GM19023 (cell line): Measurements from ENCODE around the gene MRPL14.

Experiments used
- ATAC-seq: cut with Tn5 transposase; IDR thresholded peaks from one replicate; pipeline ENCODE4 v1.9.1; 2021; ENCODE audit warnings: mild to moderate bottlenecking, moderate library complexity; ENCODE audit not compliant: unreplicated experiment

MRPL14 gene

DNA sequence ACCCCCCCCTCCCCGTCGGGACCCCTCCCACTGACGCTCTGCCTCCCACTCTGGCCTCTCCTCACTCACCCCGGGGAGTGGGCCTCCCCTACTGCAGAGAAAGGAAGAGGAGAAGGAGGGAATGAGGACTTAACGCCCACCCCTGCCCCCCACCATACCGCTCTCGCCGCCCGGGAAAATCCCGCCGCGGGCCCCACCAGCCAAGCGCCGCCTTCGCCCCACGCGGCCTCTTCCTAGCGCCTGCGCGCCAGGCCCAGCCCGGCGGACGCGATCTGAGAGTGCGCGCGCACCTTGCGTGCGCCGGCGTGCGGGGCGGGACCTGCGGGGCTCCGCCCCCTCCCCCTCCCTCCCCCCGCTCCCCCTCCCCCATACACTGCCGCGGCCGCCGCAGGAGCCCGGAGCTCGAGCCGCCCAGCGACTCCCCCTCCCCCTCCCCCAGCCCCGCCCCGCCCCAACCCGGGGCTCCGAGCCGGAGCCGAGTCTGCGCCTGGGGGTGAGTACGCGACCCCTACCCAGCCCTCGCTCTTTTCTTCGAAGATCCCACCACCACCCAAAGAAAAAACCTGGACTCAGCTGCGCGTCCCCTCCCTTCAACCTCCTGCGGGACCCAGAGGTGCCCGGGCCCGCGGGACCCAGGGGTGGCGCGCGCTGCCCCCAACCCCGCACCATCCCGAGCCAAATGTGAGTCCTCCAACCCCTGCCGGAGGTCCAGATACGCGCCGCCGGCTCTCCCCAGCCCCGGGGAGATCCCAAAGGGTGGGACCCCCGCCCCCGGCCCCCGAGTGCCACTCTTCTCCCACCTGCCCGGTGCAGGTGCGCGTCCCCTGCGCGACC is at the start of gene MRPL14, which contains the start of gene TMEM63B:
Gene MRPL14 (minus strand): TSS at position 267 of the 834 bp plus-strand sequence. CDS start 10,841 bp downstream, outside the sequence.
Gene TMEM63B (plus strand): TSS at position 369 of the 834 bp plus-strand sequence. CDS start 7,031 bp downstream, outside the sequence.
- ATAC-seq: peak; percentile 77

DNA sequence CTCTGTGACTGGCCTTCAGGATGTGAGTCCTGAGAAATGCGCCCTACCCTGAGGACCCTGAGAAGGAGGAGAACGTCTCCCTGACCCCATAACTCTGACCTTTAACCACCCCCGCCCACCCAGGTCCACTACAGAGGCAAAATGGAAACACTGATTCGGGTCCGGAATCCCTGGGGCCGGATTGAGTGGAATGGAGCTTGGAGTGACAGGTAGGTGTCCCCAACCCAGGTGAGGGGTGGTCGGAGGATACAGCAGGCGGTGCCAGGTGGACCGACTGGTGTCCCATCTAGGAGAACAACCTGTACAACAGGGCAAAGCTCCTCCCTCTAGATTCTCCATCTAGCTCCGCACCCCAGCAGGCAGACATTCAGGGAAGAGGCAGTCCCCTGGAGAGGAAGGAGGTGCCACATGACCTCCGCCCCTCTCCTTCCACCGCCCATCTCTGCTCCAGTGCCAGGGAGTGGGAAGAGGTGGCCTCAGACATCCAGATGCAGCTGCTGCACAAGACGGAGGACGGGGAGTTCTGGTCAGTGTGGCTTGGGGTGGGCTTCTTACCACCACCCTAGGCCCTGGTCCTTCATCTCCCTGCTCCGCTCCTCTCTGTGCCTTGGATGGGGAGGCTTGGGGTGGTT is 49.0 kb upstream of the MRPL14 start:
- ATAC-seq: no peak

DNA sequence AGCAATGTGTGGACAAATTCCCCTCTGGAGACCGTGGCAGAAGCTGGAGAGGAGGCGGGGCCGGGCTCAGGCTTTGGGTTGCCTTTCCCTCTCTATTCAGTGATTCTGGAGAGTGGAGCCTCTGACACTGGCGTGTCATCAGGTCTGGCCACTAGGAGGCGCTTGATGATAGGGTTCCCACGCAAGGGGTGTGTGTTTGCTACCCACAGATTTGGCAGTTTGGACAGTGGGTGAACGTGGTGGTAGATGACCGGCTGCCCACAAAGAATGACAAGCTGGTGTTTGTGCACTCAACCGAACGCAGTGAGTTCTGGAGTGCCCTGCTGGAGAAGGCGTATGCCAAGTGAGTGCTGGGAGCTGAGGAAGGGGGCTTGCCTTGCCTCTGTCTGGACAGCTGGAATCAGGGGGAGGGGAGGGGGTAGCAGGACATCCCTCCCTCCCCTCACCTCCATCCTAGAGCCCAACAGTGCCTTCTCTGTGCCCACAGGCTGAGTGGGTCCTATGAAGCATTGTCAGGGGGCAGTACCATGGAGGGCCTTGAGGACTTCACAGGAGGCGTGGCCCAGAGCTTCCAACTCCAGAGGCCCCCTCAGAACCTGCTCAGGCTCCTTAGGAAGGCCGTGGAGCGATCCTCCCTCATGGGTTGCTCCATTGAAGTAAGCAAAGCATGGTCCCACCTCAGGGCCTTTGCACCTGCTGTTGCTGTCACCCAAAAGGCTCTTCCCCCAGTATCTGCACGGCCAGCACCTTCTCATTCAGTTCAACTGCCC is 45.7 kb upstream of the MRPL14 start:
- peak; percentile 75 for ATAC-seq

DNA sequence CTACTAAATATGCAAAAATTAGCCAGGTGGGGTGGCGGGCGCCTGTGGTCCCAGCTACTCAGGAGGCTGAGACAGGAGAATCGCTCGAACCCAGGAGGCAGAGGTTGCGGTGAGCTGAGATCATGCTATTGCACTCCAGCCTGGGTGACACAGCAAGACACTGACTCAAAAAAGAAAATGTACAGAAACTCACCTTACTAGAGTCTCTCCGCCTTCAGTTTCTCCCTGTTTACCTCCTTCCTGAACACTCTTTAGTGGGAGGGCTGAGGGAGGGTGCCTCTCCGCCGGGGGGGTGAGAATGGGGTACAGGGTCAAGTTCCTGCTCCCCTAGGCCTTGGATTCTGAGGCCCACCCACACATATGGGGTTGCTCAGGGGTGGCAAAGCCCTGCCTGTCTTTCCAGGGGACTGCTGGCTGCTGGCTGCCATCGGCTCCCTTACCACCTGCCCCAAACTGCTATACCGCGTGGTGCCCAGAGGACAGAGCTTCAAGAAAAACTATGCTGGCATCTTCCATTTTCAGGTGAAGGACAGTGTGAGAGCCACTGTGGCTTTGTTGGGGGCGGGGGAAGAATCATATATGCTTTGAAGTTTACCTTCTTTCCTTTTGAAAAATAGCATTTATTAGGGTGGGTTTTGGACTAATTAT is 44.8 kb upstream of the MRPL14 start:
- no peak for ATAC-seq

DNA sequence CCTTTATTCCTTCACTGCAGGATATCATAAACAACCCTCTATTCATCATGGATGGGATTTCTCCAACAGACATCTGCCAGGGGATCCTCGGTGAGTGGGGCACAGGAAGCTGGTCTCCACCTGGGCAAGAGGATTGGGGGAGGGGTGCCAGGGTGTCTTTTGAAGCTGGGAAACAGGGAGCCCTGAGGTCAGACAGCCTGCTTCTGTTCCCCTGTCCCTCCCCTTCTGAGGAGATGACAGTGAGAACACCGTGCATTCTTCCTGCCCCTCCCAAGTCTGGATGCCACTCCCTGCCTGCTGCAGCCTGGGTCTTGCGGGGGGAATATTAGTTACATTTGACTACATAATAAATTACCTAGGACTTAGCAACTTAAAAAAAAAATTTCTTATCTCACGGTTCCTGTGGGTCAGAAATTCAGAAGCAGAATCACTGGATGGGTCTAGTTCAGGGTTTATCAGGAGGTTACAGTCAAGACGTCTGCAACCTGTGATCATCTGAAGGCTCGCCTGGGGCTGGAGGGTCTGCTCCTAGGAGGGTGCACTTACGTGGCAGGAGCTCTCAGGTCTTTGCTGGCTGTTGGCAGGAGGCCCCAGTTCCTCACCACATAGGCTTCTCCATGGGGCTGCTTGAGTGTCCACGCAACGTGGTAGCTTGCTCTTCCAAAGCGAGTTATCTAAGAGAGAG is 42.8 kb upstream of the MRPL14 start:
- ATAC-seq: no peak

DNA sequence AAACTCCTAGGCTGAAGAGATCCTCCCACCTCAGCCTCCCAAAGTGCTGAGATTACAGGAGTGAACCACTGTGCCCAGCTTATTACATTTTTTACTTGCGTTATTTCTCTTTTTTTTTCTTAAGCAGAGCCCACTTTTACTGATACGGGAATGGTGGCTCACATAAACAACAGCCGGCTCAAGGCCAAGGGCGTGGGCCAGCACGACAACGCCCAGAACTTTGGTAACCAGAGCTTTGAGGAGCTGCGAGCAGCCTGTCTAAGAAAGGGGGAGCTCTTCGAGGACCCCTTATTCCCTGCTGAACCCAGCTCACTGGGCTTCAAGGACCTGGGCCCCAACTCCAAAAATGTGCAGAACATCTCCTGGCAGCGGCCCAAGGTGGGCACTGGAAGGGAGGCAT is 41.9 kb upstream of the MRPL14 start:
- ATAC-seq: no peak

DNA sequence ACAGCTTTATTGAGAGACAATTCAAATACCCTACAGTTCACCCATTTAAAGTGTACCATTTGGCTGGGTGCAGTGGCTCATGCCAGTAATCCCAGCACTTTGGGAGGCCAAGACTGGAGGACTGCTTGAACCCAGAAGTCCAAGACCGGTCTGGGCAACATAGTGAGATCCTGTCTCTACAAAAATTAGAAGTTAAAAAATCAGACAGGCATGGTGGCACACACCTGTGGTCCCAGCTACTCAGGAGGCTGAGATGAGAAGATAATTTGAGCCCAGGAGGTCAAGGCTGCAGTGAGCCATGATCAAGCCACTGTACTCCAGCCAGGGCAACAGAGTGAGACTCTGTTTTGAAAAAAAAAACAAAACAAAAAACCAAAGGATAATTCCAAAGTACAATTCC is 40.3 kb upstream of the MRPL14 start:
- ATAC-seq: no peak

DNA sequence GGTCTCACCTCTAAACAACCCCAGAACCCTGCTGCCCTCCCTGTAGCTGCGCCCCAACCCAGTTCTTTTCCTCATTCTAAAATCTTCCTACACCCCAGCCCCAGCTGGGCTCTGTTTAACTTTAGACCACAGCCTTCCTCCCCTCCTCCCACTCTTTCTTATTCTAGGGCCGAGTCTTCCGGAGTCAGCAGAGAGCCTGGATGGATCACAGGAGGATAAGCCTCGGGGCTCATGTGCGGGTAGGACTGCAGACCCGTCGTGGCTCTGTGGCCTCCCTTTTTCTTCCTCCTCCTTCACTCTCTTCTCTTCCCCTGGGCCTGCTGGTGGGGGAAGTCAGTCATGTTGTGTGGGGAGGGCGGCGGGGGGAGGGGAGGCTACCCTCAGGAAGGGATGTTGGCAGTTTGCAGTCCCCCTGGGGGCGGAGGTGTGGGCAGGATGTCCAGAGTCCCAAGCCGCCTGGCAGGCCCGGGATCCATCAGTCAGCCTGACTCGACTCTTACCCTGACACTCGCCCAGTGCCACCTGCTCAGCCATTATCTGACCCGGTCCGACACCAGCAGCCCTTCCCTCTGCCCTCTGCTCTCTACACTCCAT is 39.4 kb upstream of the MRPL14 start:
- no peak for ATAC-seq

DNA sequence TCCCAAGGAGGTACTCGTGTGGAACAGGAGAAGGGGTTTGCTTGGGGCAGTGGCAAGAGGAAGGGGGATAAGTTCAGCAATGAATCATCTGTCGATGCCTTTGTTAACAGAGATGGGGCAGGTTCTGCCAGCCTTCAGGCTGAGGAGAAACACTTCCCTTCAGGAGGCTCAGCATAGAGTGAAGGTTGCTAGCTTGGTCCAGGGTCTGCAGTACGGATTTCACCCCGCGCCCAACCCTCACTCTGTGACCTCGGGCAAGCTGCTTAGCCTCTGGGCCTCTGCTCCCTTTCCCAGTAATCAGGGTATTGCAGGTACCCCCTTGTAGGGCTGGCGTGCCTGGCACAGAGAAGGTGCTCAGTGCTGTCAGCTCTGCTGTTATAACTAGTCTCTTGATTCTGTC is 38.9 kb upstream of the MRPL14 start:
- ATAC-seq: no peak

DNA sequence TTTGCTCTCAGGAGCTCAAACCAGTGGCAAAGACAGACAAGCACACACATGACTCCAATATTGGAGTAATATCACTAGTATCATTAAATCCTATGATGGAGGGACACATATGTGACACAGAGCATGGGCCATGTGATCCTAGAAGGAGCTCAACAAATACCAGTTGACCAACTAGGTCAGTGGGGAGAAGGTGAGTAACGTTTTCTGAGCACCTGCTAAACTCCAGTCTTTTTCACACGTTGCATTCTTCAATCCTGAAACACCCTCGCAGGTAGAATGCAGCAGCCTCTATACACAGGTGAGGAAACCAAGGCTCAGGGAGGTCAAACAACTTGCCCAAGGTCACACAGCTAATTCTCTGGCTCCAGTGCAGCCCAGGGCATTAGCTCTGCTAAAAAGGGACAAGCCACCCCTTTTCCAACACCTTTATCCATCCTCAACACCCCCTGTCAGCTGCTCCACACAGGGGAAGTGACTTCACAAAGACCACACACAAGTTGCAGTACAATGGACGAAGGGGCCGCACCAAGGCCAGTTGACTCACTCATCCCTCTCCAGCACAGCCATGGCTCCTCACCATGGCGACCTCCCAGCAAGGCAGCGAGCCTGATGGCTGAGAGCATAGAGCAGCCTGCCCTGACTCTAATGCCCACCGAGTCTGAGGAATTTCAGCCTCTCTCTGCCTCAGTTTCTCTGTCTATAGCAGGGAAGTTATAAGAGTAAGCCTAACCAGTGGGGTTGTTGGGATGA is 35.8 kb upstream of the MRPL14 start:
- ATAC-seq: no peak

DNA sequence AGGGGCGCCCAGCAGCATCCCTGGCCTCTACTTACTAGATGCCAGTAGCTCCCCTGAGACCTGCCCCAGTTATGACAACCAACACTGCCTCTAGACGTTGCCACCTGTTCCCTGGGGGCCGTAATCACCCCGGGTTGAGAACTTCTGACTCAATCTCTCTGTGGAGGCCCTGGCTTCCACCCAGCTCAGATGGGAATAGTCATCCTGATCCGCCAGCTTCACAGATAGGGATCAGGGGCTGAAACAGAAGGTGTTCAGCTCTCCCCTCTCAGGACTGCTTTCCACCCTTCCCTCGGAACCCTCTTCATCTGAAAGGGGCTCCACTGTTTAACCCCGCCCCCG is 34.7 kb upstream of the MRPL14 start:
- ATAC-seq: no peak

DNA sequence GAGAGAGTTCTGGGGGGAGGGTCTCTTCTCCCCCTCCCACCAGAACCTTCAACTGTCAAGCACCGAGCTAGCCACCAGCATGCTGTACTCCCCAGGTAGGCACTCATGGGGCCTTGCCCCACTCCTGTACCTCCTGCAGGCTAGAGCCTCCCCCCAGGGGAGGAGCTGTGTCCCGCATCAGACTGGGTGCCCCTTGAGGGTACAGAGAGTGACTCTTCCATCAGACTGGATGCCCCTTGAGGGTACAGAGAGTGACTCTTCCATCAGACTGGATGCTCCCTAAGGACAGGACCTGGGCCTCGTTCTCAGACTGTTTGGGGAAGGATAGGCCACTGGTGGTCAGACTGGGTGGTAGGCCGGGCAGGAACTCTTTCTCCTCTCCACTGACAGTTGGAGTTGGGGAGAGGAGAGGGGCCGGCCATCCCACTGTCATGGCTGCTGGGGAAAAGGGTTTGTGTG is 31.5 kb upstream of the MRPL14 start, which contains the start of gene CAPN11:
Gene CAPN11 (plus strand): TSS at position 51 of the 459 bp plus-strand sequence. CDS start 29 bp downstream, at position 80.
- no peak for ATAC-seq

DNA sequence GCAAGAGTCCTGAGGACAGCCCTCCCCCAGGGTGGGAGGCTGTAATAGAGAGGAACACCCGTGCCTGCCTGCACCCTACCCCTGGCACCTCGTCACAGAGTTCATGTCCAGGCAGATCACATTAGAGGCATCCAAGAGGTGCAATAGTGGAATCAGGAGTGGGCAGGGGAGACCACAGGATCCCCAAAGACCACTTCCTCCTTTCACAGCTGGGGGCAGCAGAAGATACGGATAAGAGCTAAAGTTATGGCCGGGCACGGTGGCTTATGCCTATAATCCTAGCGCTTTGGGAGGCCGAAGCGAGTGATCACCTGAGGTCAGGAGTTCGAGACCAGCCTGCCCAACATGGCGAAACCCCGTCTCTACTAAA is 29.9 kb upstream of the MRPL14 start:
- ATAC-seq: no peak

DNA sequence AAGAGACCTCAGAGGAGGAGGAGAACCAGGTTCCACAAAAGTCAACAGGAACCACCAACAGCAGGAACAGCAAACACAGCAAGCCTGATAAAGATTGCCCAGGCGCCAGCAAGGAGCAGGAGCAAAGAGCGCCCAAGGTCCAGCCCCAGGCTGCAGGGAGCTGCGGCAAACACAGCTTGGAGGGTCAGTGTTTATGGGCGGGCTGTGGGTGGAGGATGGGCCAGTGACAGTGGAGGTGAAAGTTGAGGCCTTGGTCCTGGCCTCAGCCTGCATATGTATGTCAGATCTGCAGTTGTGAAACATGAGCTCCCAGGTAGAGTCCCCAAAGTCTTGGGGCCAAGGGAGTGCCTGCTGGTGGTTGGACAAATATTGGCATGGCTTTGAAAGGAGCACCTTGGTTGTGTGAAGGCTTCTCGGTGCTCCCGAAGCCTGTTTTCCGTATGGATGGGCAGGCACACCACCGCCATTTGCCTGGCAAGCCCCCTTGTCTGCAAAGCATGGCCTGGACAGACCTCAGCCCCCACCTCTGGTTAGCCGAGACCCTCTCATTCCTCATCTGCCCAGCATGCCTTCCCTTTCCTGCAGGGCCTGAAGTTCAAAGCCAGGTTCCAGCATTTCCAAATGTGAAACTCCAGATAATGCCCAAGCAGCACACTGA is 29.4 kb upstream of the MRPL14 start:
- no peak for ATAC-seq

DNA sequence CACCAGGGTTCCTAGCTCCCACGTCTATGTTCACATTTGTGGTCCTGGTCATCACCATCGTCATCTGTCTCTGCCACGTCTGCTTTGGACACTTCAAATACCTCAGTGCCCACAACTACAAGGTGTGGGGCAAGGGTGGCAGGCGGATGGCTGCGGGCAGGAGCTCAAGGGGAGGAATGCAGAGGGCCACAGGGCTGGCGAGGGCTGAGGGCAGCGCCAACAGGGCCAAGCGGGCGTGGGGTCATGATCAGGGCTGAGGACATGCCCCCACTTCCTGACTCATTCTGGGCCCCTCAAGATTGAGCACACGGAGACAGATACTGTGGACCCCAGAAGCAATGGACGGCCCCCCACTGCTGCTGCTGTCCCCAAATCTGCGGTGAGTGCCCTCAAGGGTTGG is 26.8 kb upstream of the MRPL14 start:
- ATAC-seq: no peak

DNA sequence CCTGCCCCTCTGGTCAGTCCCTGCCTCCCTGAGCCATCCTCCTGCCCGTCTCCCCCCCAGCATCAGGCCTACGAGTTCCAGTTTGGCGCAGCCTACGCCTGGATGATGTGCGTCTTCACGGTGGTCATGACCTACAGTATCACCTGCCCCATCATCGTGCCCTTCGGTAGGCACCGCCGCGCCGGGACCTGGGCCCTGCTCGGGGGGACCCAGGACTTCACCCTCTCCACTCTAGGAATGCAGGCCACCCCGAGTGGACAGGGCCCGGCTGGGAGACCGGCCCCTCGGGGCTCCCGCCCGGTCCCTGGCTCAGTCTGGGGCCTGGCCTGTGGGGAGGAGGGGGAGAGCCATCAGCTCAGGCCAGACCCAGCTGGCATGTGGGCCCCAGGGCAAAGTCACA is 25.3 kb upstream of the MRPL14 start:
- ATAC-seq: no peak

DNA sequence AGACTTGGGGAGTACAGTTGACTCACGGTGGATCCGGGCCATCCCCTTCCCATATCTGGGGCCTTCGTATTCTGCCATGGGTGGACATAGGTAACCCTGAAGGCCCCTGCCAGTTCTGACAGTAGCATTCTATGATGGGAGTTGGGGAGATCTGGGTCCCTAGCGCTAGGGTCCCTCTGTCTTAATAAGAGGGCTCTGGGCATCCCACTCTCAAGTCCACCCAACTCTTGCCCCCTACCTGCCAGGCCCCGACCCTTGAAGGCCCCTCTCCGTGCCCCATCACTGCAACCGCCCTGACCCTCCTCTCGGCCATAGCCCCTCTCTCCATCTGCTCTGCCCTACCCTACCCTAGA is 24.8 kb upstream of the MRPL14 start:
- ATAC-seq: no peak

DNA sequence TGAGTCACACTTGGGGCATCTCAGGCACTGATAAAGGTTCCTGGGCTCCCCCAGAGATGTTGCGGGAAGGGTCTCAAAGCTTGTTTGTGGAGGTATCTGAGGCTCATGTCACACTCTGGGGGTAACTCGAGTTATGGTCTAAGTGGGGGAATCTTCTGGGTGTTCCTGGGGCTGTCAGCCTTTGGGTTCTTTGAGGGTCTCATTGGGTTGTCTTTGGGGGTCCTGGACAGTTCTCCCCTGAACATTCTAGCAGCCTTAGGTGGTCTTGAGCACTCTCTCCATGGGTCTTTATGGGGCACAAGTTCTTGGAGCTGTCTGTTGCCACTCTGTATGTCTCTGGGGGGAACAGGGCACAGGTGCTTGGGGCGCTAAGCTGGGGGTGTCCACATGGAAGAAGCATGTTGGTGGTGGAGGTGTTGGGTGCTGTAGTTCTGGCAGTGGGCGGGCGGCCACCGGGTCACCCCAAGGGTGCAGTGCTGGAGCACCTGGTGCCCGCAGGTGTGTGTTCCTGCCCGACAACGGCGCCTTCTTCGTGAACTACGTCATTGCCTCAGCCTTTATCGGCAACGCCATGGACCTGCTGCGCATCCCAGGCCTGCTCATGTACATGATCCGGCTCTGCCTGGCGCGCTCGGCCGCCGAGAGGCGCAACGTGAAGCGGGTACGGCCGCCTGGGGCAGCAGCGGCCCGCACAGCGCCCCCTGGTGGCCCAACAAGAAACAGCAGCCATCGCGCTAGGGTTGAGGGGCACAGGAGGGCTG is 24.3 kb upstream of the MRPL14 start:
- ATAC-seq: peak; percentile 78
